ENCODE measurements around the gene MED13.

The MED13 gene

GRCh38 chr17:62100055-62100454 is 35.0 kb upstream of the MED13 start:
- H3K9me3 ChIP-seq (ENCODE audit: control insufficient read depth in 5 of 5, low read length in 5 of 5) = no peaks in the 10 kb centered on the region
- no peaks in the 10 kb centered on the region for H3K27me3 ChIP-seq (ENCODE audit: control insufficient read depth in 5 of 5, insufficient read depth in 4 of 5, low read length in 5 of 5)
- H3K4me3 ChIP-seq (ENCODE audit: low read depth in 1 of 5, low read length in 5 of 5) = no peak overlapping the region
- H3K9ac ChIP-seq (ENCODE audit: low read length in 5 of 5) = no peak overlapping the region
- H3K36me3 ChIP-seq (ENCODE audit: control insufficient read depth in 5 of 5, insufficient read depth in 5 of 5, low read length in 5 of 5) = no peaks in the 10 kb centered on the region
- H3K4me1 ChIP-seq (ENCODE audit: control insufficient read depth in 5 of 5, insufficient read depth in 5 of 5, low read length in 5 of 5) = no peaks in the 10 kb centered on the region
- H3K27ac ChIP-seq (ENCODE audit: low read depth, low read length) = no peak overlapping the region

GRCh38 chr17:62099532-62099931 is 34.5 kb upstream of the MED13 start:
- no peaks in the 10 kb centered on the region for H3K9me3 ChIP-seq (ENCODE audit: control insufficient read depth in 5 of 5, low read length in 5 of 5)

GRCh38 chr17:62098623-62099231 is 33.6 kb upstream of the MED13 start:
- no peak overlapping the region for H3K9ac ChIP-seq (ENCODE audit: low read length in 5 of 5)
- H3K9me3 ChIP-seq (ENCODE audit: control insufficient read depth in 5 of 5, low read length in 5 of 5) = no peaks in the 10 kb centered on the region
- H3K4me3 ChIP-seq (ENCODE audit: low read depth in 1 of 5, low read length in 5 of 5) = no peak overlapping the region
- H3K4me1 ChIP-seq (ENCODE audit: control insufficient read depth in 5 of 5, insufficient read depth in 5 of 5, low read length in 5 of 5) = peaks cover 0 to 3% (median 0%) of the 10 kb centered on the region in 5 donors
- H3K36me3 ChIP-seq (ENCODE audit: control insufficient read depth in 5 of 5, insufficient read depth in 5 of 5, low read length in 5 of 5) = no peaks in the 10 kb centered on the region
- no peak overlapping the region for H3K27ac ChIP-seq (ENCODE audit: low read depth, low read length)
- no peaks in the 10 kb centered on the region for H3K27me3 ChIP-seq (ENCODE audit: control insufficient read depth in 5 of 5, insufficient read depth in 4 of 5, low read length in 5 of 5)

More at GRCh38 chr17:62099532-62099931, 34.5 kb upstream of the MED13 start:
- Histone ChIP-seq H3K4me1 (ENCODE audit: control insufficient read depth in 5 of 5, insufficient read depth in 5 of 5, low read length in 5 of 5) (no peaks in the 10 kb centered on the region), H3K4me3 (ENCODE audit: low read depth in 1 of 5, low read length in 5 of 5) (no peak overlapping the region), H3K36me3 (ENCODE audit: control insufficient read depth in 5 of 5, insufficient read depth in 5 of 5, low read length in 5 of 5) (no peaks in the 10 kb centered on the region), H3K27ac (ENCODE audit: low read depth, low read length) (no peak overlapping the region), H3K27me3 (ENCODE audit: control insufficient read depth in 5 of 5, insufficient read depth in 4 of 5, low read length in 5 of 5) (no peaks in the 10 kb centered on the region), H3K9ac (ENCODE audit: low read length in 5 of 5) (no peak overlapping the region)

- Histone ChIP-seq H3K9me3 (ENCODE audit: control insufficient read depth in 5 of 5, low read length in 5 of 5) (no peaks in the 10 kb centered on the region), H3K4me1 (ENCODE audit: control insufficient read depth in 5 of 5, insufficient read depth in 5 of 5, low read length in 5 of 5) (peaks cover 0 to 4% (median 0%) of the 10 kb centered on the region in 5 donors), H3K9ac (ENCODE audit: low read length in 5 of 5) (no peak overlapping the region), H3K4me3 (ENCODE audit: low read depth in 1 of 5, low read length in 5 of 5) (no peak overlapping the region), H3K36me3 (ENCODE audit: control insufficient read depth in 5 of 5, insufficient read depth in 5 of 5, low read length in 5 of 5) (no peaks in the 10 kb centered on the region), H3K27me3 (ENCODE audit: control insufficient read depth in 5 of 5, insufficient read depth in 4 of 5, low read length in 5 of 5) (no peaks in the 10 kb centered on the region), H3K27ac (ENCODE audit: low read depth, low read length) (no peak overlapping the region)
These were observed 31.3 kb upstream of the MED13 start for GRCh38 chr17:62096401-62096670.

- no peak overlapping the region for H3K9ac ChIP-seq (ENCODE audit: low read length in 5 of 5)
- peaks cover 0 to 4% (median 0%) of the 10 kb centered on the region in 5 donors for H3K4me1 ChIP-seq (ENCODE audit: control insufficient read depth in 5 of 5, insufficient read depth in 5 of 5, low read length in 5 of 5)
- H3K36me3 ChIP-seq (ENCODE audit: control insufficient read depth in 5 of 5, insufficient read depth in 5 of 5, low read length in 5 of 5) = no peaks in the 10 kb centered on the region
- H3K9me3 ChIP-seq (ENCODE audit: control insufficient read depth in 5 of 5, low read length in 5 of 5) = no peaks in the 10 kb centered on the region
- no peaks in the 10 kb centered on the region for H3K27me3 ChIP-seq (ENCODE audit: control insufficient read depth in 5 of 5, insufficient read depth in 4 of 5, low read length in 5 of 5)
- no peak overlapping the region for H3K4me3 ChIP-seq (ENCODE audit: low read depth in 1 of 5, low read length in 5 of 5)
- H3K27ac ChIP-seq (ENCODE audit: low read depth, low read length) = no peak overlapping the region
These were observed 29.1 kb upstream of the MED13 start for GRCh38 chr17:62094175-62094574.

GRCh38 chr17:62093188-62094155 is 28.4 kb upstream of the MED13 start:
- H3K36me3 ChIP-seq (ENCODE audit: control insufficient read depth in 5 of 5, insufficient read depth in 5 of 5, low read length in 5 of 5) = no peaks in the 10 kb centered on the region
- no peak overlapping the region for H3K4me3 ChIP-seq (ENCODE audit: low read depth in 1 of 5, low read length in 5 of 5)
- H3K4me1 ChIP-seq (ENCODE audit: control insufficient read depth in 5 of 5, insufficient read depth in 5 of 5, low read length in 5 of 5) = peaks cover 0 to 4% (median 0%) of the 10 kb centered on the region in 5 donors
- no peaks in the 10 kb centered on the region for H3K27me3 ChIP-seq (ENCODE audit: control insufficient read depth in 5 of 5, insufficient read depth in 4 of 5, low read length in 5 of 5)
- H3K9ac ChIP-seq (ENCODE audit: low read length in 5 of 5) = no peak overlapping the region
- no peaks in the 10 kb centered on the region for H3K9me3 ChIP-seq (ENCODE audit: control insufficient read depth in 5 of 5, low read length in 5 of 5)
- no peak overlapping the region for H3K27ac ChIP-seq (ENCODE audit: low read depth, low read length)

- no peaks in the 10 kb centered on the region for H3K27me3 ChIP-seq (ENCODE audit: control insufficient read depth in 5 of 5, insufficient read depth in 4 of 5, low read length in 5 of 5)
These were observed 27.7 kb upstream of the MED13 start for GRCh38 chr17:62092784-62093183.

GRCh38 chr17:62091804-62092203 is 26.7 kb upstream of the MED13 start:
- Histone ChIP-seq H3K9me3 (ENCODE audit: control insufficient read depth in 5 of 5, low read length in 5 of 5) (no peaks in the 10 kb centered on the region), H3K27me3 (ENCODE audit: control insufficient read depth in 5 of 5, insufficient read depth in 4 of 5, low read length in 5 of 5) (no peaks in the 10 kb centered on the region), H3K36me3 (ENCODE audit: control insufficient read depth in 5 of 5, insufficient read depth in 5 of 5, low read length in 5 of 5) (no peaks in the 10 kb centered on the region), H3K4me3 (ENCODE audit: low read depth in 1 of 5, low read length in 5 of 5) (no peak overlapping the region), H3K27ac (ENCODE audit: low read depth, low read length) (no peak overlapping the region), H3K9ac (ENCODE audit: low read length in 5 of 5) (no peak overlapping the region), H3K4me1 (ENCODE audit: control insufficient read depth in 5 of 5, insufficient read depth in 5 of 5, low read length in 5 of 5) (peaks cover 0 to 4% (median 0%) of the 10 kb centered on the region in 5 donors)

More at GRCh38 chr17:62092784-62093183, 27.7 kb upstream of the MED13 start:
- H3K4me3 ChIP-seq (ENCODE audit: low read depth in 1 of 5, low read length in 5 of 5) = no peak overlapping the region
- no peaks in the 10 kb centered on the region for H3K9me3 ChIP-seq (ENCODE audit: control insufficient read depth in 5 of 5, low read length in 5 of 5)
- H3K36me3 ChIP-seq (ENCODE audit: control insufficient read depth in 5 of 5, insufficient read depth in 5 of 5, low read length in 5 of 5) = no peaks in the 10 kb centered on the region
- H3K27ac ChIP-seq (ENCODE audit: low read depth, low read length) = no peak overlapping the region
- H3K9ac ChIP-seq (ENCODE audit: low read length in 5 of 5) = no peak overlapping the region
- H3K4me1 ChIP-seq (ENCODE audit: control insufficient read depth in 5 of 5, insufficient read depth in 5 of 5, low read length in 5 of 5) = peaks cover 0 to 4% (median 0%) of the 10 kb centered on the region in 5 donors

GRCh38 chr17:62090868-62091267 is 25.8 kb upstream of the MED13 start:
- Histone ChIP-seq H3K36me3 (ENCODE audit: control insufficient read depth in 5 of 5, insufficient read depth in 5 of 5, low read length in 5 of 5) (no peaks in the 10 kb centered on the region), H3K4me3 (ENCODE audit: low read depth in 1 of 5, low read length in 5 of 5) (no peak overlapping the region), H3K27ac (ENCODE audit: low read depth, low read length) (no peak overlapping the region), H3K4me1 (ENCODE audit: control insufficient read depth in 5 of 5, insufficient read depth in 5 of 5, low read length in 5 of 5) (peaks cover 0 to 4% (median 0%) of the 10 kb centered on the region in 5 donors), H3K9ac (ENCODE audit: low read length in 5 of 5) (no peak overlapping the region), H3K27me3 (ENCODE audit: control insufficient read depth in 5 of 5, insufficient read depth in 4 of 5, low read length in 5 of 5) (no peaks in the 10 kb centered on the region), H3K9me3 (ENCODE audit: control insufficient read depth in 5 of 5, low read length in 5 of 5) (no peaks in the 10 kb centered on the region)

Measured in subcutaneous abdominal adipose tissue (tissue), 5 donors.